LoVo (cell line): ENCODE measurements around the gene SETX.
A peak's percentile ranks its signal among the peaks of the same experiment; 100 is the strongest.
"Not testable (repeated sequence)": the region's sequence is repeated elsewhere in the genome, so short reads cannot be mapped to it uniquely, and the experiment has no call there.

Experiments
- DNase-seq: peaks from one replicate; pipeline ENCODE4 v3.0.0-alpha.2; 2016; ENCODE audit warnings: low spot score

SETX gene

DNA sequence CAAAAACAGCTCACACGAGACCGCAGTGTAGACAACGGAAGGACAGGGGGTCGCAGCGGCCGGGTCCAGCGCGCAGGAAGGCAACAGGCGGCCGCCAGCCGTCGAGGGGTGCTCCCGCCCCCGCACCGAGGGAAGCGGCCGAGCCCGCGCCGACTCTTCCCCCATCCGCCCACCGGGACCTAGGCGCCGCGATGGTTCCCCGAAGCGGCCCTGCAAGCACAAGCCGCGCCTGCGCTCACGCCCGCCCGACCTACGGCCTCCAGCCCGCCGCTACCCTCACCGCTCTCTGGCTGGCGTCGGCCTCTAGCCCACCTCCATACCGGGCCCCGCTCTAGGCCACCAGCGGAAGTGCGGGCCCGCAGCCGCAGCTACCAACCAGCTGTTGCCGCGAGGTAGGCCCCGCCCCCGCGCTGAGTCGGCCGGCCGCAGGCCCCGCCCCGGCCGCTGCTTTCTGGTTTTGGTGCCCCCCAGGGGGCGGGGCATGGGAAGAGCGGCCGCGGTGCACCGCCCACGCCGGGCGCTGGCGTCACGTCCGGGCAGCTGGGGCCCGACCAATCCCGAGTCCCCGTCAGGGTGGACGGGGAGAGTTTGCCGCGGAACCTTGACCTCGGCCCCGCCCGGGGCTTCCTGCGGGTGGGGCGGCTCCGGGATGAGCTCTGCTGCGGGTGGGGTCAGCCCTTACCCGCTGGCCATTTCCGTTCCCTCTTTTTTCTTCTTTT, at the start of gene SETX:
TSS of gene SETX (minus strand) at position 350 of the 719 bp plus-strand sequence. CDS start 5,558 bp downstream, outside the sequence.
- DNase-seq = peak; percentile 98

DNA sequence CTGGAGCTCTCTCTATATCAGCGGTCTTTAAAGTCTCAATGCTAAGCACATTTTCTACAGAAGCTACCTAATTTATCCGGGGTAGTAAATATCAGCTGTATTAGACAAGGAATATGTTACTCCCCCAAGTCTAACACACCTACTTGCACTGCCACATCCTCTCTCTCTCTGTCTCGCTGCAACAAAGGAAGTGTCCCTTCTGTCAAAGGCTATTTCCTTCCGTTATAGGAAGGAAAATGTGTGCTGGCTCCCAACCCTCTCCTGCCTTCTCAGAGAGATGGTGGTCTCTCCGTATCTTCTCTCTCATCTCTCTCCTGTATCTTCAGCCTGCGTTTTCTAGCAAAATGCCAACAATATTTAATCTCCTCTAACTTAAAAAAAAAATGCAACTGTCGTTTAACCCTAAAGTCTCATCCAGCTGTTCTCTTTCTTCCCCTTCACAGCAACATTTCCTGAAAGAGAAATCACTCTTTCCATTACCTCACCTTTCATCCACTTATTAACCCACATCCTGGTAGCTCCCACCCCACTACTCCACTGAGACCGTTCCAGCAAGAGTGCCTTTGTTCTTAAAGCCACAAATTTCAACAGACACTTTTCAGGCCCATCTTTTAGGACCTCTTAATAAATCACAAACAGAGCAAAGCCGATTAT, 49.6 kb upstream of the SETX start:
- DNase-seq = no peak

DNA sequence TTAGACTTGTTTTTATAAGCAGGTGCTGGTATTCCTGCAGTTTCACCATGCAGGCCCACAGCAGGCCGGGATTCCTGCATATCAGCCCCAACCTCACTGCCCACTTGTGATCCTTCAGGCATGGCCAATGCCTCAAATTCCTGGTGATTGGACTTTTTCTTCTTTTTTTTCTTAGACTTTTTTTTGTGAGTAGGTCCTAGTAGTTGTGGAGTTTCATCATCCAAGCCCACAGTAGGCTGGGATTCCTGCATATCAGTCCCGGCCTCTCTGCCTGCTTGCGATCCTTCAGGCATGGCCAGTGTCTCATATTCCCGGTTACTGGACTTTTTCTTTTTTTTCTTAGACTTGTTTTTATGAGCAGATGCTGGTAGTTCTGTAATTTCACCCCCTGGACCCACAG, 47.0 kb upstream of the SETX start:
- no peak for DNase-seq

- DNase-seq = no peak
Measured at GRCh38 chr9:132395560-132395959, 40.8 kb upstream of the SETX start.

GRCh38 chr9:132391449-132391848, 36.7 kb upstream of the SETX start:
- DNase-seq = no peak

DNA sequence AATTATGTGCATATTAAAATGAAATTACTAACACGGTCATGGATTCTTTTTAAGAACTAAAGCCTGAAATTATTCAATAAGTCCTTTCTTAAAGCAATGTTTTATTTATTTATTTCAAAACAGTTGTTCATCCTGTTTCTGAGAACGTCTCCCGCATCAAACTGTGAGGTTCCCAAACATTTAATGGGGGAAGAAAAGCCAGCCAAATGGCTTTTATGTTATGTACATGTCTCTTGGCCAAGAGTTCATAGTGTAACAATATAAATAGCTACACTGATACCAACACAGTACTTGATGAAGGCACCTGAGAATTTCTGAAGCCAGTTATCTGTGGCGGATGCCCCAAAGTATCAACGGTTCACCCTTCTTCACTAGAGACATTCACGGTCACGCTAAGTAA, 36.2 kb upstream of the SETX start:
- DNase-seq = no peak

DNA sequence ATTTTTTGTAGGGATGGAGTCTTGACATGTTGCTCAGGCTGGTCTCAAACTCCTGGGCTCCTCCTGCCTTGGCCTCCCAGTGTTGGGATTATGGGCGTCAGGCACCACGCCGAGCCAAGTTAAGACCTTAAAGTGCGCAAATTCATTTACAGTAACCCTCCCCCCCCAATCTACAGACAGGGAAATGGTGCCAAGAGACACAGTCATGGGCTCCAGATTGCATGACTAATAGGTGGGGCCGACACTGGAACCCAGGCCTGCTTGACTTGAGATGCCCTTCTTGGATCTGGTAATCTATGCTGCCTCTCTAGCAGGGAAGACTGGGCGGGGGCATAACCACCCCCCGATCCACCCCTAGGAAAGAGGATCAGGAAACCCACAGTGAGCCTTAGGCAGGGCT, 32.3 kb upstream of the SETX start:
- no peak for DNase-seq

DNA sequence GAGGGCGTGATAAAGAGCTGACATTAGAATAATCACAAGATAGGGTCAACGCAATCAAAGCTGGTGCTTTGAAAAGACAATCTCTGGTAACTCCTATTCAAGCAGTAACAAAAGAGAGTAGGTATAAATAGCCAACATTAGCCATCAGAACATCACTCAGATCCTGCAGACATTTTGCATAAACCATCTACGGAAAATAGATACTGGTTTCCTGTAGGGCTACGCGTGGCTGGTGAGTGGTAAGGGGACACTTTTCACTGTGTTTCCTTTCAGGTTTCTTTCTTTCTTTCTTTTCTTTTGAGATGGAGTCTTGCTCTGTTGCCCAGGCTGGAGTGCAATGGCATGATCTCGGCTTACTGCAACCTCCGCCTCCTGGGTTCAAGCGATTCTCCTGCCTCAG, 29.6 kb upstream of the SETX start:
- DNase-seq = no peak

DNA sequence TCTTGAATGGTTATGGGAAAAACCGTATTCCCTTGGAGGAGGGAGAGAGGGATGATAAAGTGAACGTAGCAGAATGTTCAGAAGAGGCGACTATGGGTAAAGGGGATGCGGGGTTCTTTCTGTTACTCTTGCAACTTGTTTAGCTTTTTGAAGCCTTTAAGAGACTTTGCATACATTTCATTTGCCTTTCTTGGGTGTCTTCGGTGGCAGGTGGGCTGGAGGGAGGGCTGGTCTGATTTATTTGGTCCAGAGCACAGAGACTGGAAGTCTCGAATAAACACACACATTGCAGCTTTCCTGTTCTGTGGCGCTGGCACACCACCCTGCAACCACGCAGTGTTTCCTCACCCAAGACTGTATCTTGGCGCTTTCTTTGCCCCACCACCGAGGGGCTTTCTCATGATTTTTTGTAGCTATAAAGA, 28.7 kb upstream of the SETX start:
- DNase-seq = no peak

- no peak for DNase-seq
Measured at GRCh38 chr9:132381966-132382541, 27.3 kb upstream of the SETX start.

DNA sequence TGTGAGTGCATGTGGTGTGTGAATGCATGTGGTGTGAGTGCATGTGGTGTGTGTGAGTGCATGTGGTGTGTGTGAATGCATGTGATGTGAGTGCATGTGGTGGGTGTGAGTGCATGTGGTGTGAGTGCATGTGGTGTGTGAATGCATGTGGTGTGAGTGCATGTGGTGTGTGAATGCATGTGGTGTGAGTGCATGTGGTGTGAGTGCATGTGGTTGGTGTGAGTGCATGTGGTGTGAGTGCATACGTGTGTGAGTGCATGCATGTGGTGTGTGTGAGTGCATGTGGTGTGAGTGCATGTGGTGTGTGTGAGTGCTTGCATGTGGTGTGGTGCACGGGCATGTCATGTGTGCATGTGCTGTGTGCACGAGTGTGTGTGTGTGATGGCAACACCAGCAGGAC, 23.6 kb upstream of the SETX start:
- not testable (repeated sequence) for DNase-seq

DNA sequence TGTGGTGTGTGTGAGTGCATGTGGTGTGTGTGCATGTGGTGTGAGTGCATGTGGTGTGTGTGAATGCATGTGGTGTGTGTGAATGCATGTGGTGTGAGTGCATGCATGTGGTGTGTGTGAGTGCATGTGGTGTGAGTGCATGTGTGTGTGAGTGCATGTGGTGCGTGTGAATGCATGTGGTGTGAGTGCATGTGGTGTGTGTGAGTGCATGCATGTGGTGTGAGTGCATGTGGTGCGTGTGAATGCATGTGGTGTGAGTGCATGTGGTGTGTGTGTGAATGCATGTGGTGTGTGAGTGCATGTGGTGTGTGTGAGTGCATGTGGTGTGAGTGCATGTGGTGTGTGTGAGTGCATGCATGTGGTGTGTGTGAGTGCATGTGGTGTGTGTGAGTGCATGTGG, 23.0 kb upstream of the SETX start:
- DNase-seq = not testable (repeated sequence)

GRCh38 chr9:132372177-132373095, 17.6 kb upstream of the SETX start:
- peak; percentile 27 for DNase-seq

GRCh38 chr9:132370592-132370991, 15.8 kb upstream of the SETX start:
- DNase-seq = no peak

DNA sequence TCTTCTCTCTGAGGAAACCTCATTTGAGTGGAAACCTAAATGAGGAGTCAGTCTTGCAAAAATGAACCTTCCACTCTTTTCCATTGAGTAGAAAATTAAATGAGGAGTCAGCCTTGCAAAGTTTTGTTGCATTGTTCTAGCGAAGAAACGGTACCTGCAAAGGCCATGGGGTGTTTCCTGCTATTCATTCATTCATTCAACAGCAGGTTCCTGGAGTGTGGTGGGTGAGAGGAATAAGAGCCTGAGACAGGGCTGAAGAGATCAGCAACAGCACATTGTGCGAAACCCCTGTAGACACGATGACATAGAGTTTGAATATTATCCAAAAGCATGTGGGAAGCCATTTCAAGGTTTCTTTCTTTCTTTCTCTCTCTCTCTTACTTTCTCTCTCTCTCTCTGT, 14.6 kb upstream of the SETX start:
- no peak for DNase-seq

GRCh38 chr9:132367613-132368313, 13.0 kb upstream of the SETX start:
- DNase-seq = no peak

DNA sequence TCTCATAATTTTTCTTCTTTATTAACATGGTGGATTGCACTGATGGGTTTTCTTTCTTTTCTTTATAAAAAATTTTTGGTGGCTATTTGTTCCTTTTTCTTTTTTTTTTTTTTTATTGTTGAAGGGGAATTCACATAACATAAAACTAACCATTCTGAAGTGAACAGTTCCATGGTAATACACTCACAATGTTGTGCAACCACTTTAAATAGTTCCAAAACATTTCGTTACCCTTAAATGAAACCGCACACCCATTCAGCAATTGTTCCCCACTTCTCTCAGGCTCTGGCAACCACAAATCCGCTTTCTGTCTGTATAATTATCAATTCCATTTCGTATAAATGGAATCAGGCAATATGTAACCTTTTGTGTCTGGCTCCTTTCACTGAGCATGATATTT, 11.7 kb upstream of the SETX start:
- DNase-seq = no peak

DNA sequence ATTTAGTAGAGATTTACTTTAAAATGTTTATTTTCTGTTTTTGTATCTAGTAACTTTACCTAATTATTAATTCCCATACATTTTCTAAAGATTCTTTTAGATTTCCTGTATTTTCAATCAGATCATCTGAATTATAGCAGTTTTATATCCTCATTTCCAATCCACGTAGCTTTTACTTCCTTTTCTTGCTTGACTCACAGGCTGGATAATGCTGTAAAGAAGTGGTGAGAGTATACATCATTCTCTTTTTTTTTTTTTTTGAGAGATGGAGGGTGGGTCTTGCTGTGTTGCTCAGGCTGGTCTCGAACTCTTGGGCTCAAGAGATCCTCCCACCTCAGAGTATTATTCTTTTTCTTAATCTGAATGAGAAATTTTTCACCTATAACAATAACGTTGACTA, 11.2 kb upstream of the SETX start:
- no peak for DNase-seq

DNA sequence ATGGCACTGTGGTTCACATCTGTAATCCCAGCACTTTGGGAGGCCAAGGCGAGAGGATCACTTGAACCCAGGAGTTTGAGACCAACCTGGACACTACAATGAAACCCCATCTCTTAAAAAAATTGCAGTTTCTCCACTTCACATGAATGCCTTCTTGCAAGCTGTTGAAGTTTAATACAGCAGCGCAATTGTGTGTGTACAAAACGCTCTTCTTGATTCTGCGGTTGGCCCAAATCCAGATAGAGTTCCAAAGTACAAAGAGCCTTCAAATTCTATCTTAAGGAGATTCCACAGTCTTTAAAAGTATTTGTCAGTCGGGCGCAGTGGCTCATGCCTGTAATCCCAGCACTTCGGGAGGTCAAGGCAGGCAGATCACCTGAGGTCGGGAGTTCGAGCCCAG, 9.3 kb upstream of the SETX start:
- DNase-seq = no peak

- no peak for DNase-seq
Measured at GRCh38 chr9:132357764-132358163, 3.0 kb upstream of the SETX start.

GRCh38 chr9:132356324-132356924, 1.6 kb upstream of the SETX start:
- DNase-seq = no peak
